CD4-positive, alpha-beta T cell treated with Interleukin-15 for 4 hours (primary cell): ENCODE results near the gene PRKG1.
"Not testable (repeated sequence)": the region's sequence is repeated elsewhere in the genome, so short reads cannot be mapped to it uniquely, and the experiment has no call there.

Experiments
- DNase-seq: peaks from one replicate; pipeline ENCODE4 v3.0.0-alpha.2; 2020; ENCODE audit warnings: low spot score

PRKG1 gene

GRCh38 chr10:51227897-51228713, 153.8 kb downstream of the PRKG1 start:
- no peak for DNase-seq

GRCh38 chr10:51228714-51229100, 154.4 kb downstream of the PRKG1 start:
- no peak for DNase-seq

- DNase-seq = no peak
Measured at GRCh38 chr10:51230887-51231585, 156.7 kb downstream of the PRKG1 start.

GRCh38 chr10:51231754-51232153, 157.5 kb downstream of the PRKG1 start:
- no peak for DNase-seq

DNA sequence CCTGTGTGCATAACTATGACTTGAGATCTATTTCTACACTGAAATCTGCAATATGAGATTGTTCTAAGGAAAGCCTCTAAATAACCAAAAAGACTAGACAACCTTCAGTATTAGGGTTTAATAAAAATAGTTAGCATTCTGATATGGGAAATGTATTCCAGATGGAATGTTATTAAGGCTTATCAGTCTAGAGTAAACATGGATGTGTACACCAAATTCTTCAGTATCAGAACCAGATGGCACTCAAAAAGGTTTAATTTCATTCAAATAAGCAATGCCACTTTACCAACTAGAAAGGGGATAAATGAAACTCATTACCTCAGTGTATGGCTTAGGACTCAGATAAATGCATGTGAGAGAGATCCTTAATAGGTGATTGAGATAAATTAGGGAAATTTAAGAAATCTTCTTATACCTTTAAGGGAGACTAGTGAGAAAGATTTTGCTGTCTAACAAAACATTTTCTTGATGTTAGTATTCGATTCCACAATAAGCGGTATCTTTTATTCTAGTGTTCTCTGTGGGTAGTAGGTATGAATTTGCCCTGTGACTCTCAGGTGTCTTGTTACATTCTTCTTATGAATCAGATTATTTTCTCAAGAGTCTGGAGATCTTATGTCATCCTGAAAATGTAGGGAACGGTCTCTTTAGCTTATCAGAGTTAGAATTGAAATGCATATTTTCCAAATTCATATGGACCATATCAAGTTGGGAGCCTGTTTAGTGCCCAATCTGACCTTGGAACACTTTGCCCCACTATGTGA, 159.2 kb downstream of the PRKG1 start:
- no peak for DNase-seq

DNA sequence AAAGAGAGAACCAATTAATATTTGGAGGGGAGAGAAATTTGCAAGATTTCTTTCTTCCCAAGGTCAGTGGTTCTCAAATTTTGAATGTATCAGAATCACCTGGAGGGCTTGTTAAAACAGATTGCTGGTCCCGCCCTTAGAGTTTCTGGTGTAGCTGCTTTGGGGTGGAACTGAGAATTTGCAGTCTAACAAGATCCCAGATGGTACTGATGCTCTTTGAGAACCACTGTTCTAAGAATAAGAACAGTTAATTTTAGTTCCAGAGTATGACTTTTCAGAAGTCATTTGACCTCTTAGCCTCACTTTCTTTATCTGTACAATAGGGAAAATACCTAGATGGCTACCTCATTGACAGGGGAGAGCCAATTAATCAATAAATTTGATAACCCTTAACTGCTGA, 161.6 kb downstream of the PRKG1 start:
- DNase-seq = no peak

GRCh38 chr10:51239006-51239405, 164.7 kb downstream of the PRKG1 start:
- DNase-seq = no peak

- DNase-seq = no peak
Measured at GRCh38 chr10:51241461-51241860, 167.2 kb downstream of the PRKG1 start.

- DNase-seq = no peak
Measured at GRCh38 chr10:51242393-51242792, 168.1 kb downstream of the PRKG1 start.

DNA sequence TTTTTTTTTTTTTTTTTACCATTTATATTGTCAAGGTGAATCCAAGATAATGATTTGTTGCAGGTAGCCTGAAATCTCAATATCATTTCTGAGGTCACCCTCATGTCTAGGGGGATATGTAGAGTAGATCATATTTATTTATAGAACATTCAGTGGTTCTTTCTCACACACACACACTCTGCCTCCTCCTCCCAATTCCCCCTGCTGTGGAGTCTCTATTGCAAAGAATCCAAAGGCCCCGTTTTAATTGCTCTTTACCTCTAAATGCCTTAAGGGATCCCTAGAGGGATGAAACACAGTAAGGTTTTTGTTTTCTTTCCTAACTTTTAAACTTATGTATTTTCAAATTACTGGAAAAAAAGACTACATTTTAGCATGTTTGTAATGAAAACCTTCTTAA, 170.0 kb downstream of the PRKG1 start:
- no peak for DNase-seq

DNA sequence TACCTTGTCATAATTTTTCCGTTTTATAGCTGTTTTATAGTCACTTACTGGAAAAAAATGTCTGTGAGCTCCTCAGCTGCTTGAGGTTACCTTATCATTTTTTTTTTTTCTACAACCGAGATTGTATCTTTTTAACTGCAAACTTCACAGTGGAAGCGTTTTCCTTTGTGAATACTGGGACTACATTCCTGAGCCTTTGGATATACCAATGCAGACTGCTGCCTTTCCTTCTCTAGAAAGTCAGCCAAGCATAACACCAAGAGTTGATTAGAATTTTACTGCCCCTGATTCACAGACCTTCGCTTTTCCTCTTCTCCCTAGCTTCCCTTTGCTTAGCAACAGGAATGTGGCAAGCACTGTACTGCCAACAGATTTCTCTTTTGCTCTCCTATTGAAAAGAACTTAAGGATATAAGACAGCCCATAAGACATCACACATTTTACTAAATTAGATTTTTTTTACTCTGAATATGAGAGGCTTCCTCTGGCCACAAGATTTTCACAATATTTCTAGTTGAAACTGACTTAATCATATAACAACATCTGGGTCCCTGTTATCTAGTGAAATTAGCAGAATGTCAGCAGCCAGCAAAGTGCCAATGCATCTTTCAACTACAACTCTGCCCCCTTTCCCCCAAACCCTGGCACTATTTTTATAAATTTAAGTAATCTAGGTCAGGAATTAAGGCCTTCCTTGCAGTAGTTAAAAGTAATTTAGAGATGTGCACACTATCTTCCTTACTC, 170.6 kb downstream of the PRKG1 start:
- no peak for DNase-seq

- DNase-seq = no peak
Measured at GRCh38 chr10:51246156-51246555, 171.9 kb downstream of the PRKG1 start.

DNA sequence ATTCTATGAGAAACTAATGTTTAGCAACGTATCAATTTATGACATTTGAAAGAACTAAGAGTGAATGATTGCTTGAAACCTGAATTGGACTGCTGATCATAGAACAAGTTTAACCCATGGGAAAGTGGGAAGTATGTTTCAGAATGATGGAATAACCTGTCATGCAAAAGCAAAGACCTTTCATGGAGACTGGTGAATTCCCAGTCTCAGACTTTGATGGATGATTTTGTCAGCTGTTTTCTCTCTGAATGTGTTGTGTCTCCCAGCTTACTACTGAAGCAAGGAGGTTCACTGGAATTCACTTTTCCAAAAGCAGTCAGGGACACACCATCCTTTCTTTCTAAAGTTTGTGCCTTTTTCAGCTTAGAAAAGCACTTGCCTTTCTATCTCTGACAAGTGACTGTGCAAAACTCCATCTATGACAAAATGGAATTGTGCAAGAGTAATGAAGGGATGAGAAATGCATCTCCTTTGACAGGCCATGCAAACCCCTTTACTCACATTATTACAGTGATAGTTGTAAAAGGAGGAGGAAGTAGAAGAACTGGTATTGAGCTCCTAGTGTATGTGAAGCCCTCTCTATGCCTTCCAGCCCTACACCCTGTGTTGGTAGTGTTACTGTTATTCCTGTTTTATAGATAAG, 176.1 kb downstream of the PRKG1 start:
- no peak for DNase-seq

- no peak for DNase-seq
Measured at GRCh38 chr10:51251110-51251509, 176.8 kb downstream of the PRKG1 start.

GRCh38 chr10:51255381-51255780, 181.1 kb downstream of the PRKG1 start:
- no peak for DNase-seq

GRCh38 chr10:51257511-51258248, 183.4 kb downstream of the PRKG1 start:
- DNase-seq = no peak

- no peak for DNase-seq
Measured at GRCh38 chr10:51260376-51260775, 186.1 kb downstream of the PRKG1 start.

GRCh38 chr10:51266496-51266895, 192.2 kb downstream of the PRKG1 start:
- no peak for DNase-seq

DNA sequence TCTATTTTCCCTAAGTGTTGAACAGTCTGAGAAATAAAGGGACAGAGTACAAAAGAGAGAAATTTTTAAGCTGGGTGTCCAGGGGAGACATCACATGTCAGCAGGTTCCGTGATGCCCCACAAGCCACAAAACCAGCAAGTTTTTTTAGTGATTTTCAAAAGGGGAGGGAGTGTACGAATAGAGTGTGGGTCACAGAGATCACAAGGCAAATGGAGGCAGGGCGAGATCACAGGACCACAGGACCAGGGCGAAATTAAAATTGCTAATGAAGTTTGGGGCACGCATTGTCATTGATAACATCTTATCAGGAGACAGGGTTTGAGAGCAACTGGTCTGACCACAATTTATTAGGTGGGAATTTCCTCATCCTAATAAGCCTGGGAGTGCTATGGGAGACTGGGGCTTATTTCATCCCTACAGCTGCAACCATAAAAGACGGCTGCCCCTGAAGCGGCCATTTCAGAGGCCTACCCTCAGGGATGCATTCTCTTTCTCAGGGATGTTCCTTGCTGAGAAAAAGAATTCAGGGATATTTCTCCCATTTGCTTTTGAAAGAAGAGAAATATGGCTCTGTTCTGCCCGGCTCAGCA, 193.8 kb downstream of the PRKG1 start:
- not testable (repeated sequence) for DNase-seq

GRCh38 chr10:51269821-51270220, 195.5 kb downstream of the PRKG1 start:
- no peak for DNase-seq
